Loucy (cell line): ENCODE results near the gene PROSER2.

Experiments
- H2AFZ ChIP-seq: fragments of 200-600 bp; sonication (generic); 2 replicates; pipeline ENCODE4 v1.6.0; 2016; ENCODE audit warnings: antibody characterized with exemption, mild to moderate bottlenecking, low read length, moderate library complexity
- H3F3A ChIP-seq: fragments of 200-600 bp; 2 replicates; pipeline ENCODE4 v1.6.0; 2016; ENCODE audit warnings: antibody characterized with exemption, low read depth, mild to moderate bottlenecking
- H3K27me3 ChIP-seq: fragments of 200-600 bp; sonication (generic); 2 replicates; pipeline ENCODE4 v1.6.1; 2014; ENCODE audit warnings: low read length, mild to moderate bottlenecking; ENCODE audit not compliant: insufficient read depth, poor library complexity, severe bottlenecking
- H3K36me3 ChIP-seq: fragments of 200-600 bp; sonication (generic); 2 replicates; pipeline ENCODE4 v1.6.1; 2016; ENCODE audit warnings: low read length; ENCODE audit not compliant: insufficient read depth
- H3K4me1 ChIP-seq: fragments of 200-600 bp; sonication (generic); 2 replicates; pipeline ENCODE4 v1.5.1; 2014; ENCODE audit warnings: low read length, mild to moderate bottlenecking; ENCODE audit not compliant: insufficient read depth, poor library complexity, severe bottlenecking
- H3K4me2 ChIP-seq: fragments of 200-600 bp; sonication (generic); 2 replicates; pipeline ENCODE4 v1.6.0; 2014; ENCODE audit warnings: antibody characterized with exemption, low read length, low read depth, mild to moderate bottlenecking; ENCODE audit not compliant: poor library complexity, severe bottlenecking
- H3K4me3 ChIP-seq: fragments of 200-600 bp; sonication (generic); 2 replicates; pipeline ENCODE4 v1.5.1; 2014; ENCODE audit warnings: low read length, mild to moderate bottlenecking, mixed read lengths; ENCODE audit not compliant: poor library complexity, severe bottlenecking
- H3K79me2 ChIP-seq: fragments of 200-600 bp; sonication (generic); 2 replicates; pipeline ENCODE4 v1.6.1; 2014; ENCODE audit warnings: low read length; ENCODE audit not compliant: insufficient read depth
- H3K9ac ChIP-seq: fragments of 200-600 bp; sonication (generic); 2 replicates; pipeline ENCODE4 v1.6.0; 2014; ENCODE audit warnings: mild to moderate bottlenecking, low read depth, low read length, moderate library complexity; ENCODE audit not compliant: poor library complexity, severe bottlenecking
- H3K9me2 ChIP-seq: fragments of 200-600 bp; sonication (generic); replicated peaks from 2 replicates; pipeline ENCODE4 v1.6.1; 2016; ENCODE audit warnings: low read depth, low read length, mixed read lengths
- H3K9me3 ChIP-seq: fragments of 200-600 bp; sonication (generic); 2 replicates; pipeline ENCODE4 v1.6.1; 2014; ENCODE audit warnings: mild to moderate bottlenecking, antibody characterized with exemption, low read length, low read depth; ENCODE audit not compliant: insufficient read depth
- H4K20me1 ChIP-seq: fragments of 200-600 bp; sonication (generic); 2 replicates; pipeline ENCODE4 v1.6.0; 2014; ENCODE audit warnings: antibody characterized with exemption, low read length, mild to moderate bottlenecking; ENCODE audit not compliant: insufficient read depth, poor library complexity, severe bottlenecking
- CTCF ChIP-seq: fragments of 200-600 bp; sonication (generic); conservative IDR thresholded peaks from 2 replicates; pipeline ENCODE4 v1.5.1; 2014; ENCODE audit warnings: mild to moderate bottlenecking, antibody characterized with exemption, low read length
- EZH2phosphoT487 ChIP-seq: fragments of 200-600 bp; IDR thresholded peaks from 2 replicates; pipeline ENCODE4 v1.6.1; 2018; ENCODE audit warnings: antibody characterized with exemption, mild to moderate bottlenecking, moderate library complexity, borderline replicate concordance

PROSER2 gene

GRCh38 chr10:11810973-11811372, 12.2 kb upstream of the PROSER2 start:
- H3K79me2 ChIP-seq = no peaks in the 10 kb centered on the region
- no peaks in the 10 kb centered on the region for H3F3A ChIP-seq
- no peak for TF ChIP-seq EZH2phosphoT487
- TF ChIP-seq CTCF = no peak
- H3K27me3 ChIP-seq = no peaks in the 10 kb centered on the region
- H3K9ac ChIP-seq = no peak overlapping the region
- no peak overlapping the region for H3K4me2 ChIP-seq
- no peak overlapping the region for H2AFZ ChIP-seq
- H3K9me3 ChIP-seq = no peaks in the 10 kb centered on the region
- no peak overlapping the region for H3K4me3 ChIP-seq
- H4K20me1 ChIP-seq = no peaks in the 10 kb centered on the region
- H3K9me2 ChIP-seq = no peaks in the 10 kb centered on the region
- H3K36me3 ChIP-seq = no peaks in the 10 kb centered on the region
- H3K4me1 ChIP-seq = peaks cover 6% of the 10 kb centered on the region

- no peak for TF ChIP-seq CTCF
- peaks cover 6% of the 10 kb centered on the region for H3K4me1 ChIP-seq
- H3K4me2 ChIP-seq = no peak overlapping the region
- H3K4me3 ChIP-seq = no peak overlapping the region
- H2AFZ ChIP-seq = no peak overlapping the region
- H4K20me1 ChIP-seq = no peaks in the 10 kb centered on the region
- H3K79me2 ChIP-seq = no peaks in the 10 kb centered on the region
- no peaks in the 10 kb centered on the region for H3K9me3 ChIP-seq
- H3K9ac ChIP-seq = no peak overlapping the region
- no peaks in the 10 kb centered on the region for H3F3A ChIP-seq
- H3K36me3 ChIP-seq = no peaks in the 10 kb centered on the region
- no peaks in the 10 kb centered on the region for H3K27me3 ChIP-seq
- H3K9me2 ChIP-seq = no peaks in the 10 kb centered on the region
Measured at GRCh38 chr10:11813177-11813576, 10.0 kb upstream of the PROSER2 start.

GRCh38 chr10:11813855-11814567, 9.1 kb upstream of the PROSER2 start:
- H3K4me1 ChIP-seq = peaks cover 6% of the 10 kb centered on the region
- no peaks in the 10 kb centered on the region for H3K9me3 ChIP-seq
- H3K79me2 ChIP-seq = no peaks in the 10 kb centered on the region
- no peaks in the 10 kb centered on the region for H3F3A ChIP-seq
- TF ChIP-seq EZH2phosphoT487 (no peak), CTCF (no peak)
- no peaks in the 10 kb centered on the region for H3K36me3 ChIP-seq
- H4K20me1 ChIP-seq = no peaks in the 10 kb centered on the region
- H3K4me2 ChIP-seq = no peak overlapping the region
- no peak overlapping the region for H3K9ac ChIP-seq
- H3K4me3 ChIP-seq = no peak overlapping the region
- no peaks in the 10 kb centered on the region for H3K27me3 ChIP-seq
- H3K9me2 ChIP-seq = no peaks in the 10 kb centered on the region
- H2AFZ ChIP-seq = peak overlapping the region; percentile 25; the same call in 1 of the 2 replicates
